AG09309 (cell line): ENCODE data around the gene NSUN6.

ENCODE experiments used
- DNase-seq: peaks from one replicate; pipeline ENCODE4 v3.0.0-alpha.2; 2010; ENCODE audit warnings: low read depth
- H3K4me3 ChIP-seq: 2 replicates; pipeline ENCODE4 v1.5.1; 2011; ENCODE audit warnings: mild to moderate bottlenecking, low read depth, low read length, moderate library complexity; ENCODE audit not compliant: control insufficient read depth
- TF ChIP-seq, protein P1 (sequence below): IDR thresholded peaks from 2 replicates; pipeline ENCODE4 v1.5.1; 2011; ENCODE audit warnings: mild to moderate bottlenecking, low read depth, low read length, inconsistent platforms; ENCODE audit not compliant: insufficient read depth, control insufficient read depth; ENCODE audit errors: missing control alignments

The NSUN6 gene

GRCh38 chr10:18542832-18543231 lies 108.6 kb downstream of the NSUN6 start:
- TF ChIP-seq, protein P1, sequence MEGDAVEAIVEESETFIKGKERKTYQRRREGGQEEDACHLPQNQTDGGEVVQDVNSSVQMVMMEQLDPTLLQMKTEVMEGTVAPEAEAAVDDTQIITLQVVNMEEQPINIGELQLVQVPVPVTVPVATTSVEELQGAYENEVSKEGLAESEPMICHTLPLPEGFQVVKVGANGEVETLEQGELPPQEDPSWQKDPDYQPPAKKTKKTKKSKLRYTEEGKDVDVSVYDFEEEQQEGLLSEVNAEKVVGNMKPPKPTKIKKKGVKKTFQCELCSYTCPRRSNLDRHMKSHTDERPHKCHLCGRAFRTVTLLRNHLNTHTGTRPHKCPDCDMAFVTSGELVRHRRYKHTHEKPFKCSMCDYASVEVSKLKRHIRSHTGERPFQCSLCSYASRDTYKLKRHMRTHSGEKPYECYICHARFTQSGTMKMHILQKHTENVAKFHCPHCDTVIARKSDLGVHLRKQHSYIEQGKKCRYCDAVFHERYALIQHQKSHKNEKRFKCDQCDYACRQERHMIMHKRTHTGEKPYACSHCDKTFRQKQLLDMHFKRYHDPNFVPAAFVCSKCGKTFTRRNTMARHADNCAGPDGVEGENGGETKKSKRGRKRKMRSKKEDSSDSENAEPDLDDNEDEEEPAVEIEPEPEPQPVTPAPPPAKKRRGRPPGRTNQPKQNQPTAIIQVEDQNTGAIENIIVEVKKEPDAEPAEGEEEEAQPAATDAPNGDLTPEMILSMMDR: no peak
- DNase-seq: no peak
- H3K4me3 ChIP-seq: no peak overlapping the region

- DNase-seq: no peak
- no peak overlapping the region for H3K4me3 ChIP-seq
- TF ChIP-seq, protein P1: no peak
These were observed 111.2 kb downstream of the NSUN6 start for GRCh38 chr10:18540195-18540594.

DNA sequence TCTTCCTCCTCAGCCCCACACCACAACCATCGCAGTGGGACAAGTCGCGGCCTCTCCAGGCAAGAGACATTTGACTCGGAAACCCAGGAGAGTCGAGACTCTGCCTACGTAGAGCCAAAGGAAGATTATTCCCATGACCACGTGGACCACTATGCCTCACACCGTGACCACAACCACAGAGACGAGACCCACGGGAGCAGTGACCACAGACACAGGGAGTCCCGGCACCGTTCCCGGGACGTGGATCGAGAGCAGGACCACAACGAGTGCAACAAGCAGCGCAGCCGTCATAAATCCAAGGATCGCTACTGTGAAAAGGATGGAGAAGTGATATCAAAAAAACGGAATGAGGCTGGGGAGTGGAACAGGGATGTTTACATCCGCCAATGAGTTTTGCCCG lies 112.1 kb downstream of the NSUN6 start:
- DNase-seq: no peak
- TF ChIP-seq, protein P1: no peak
- H3K4me3 ChIP-seq: no peak overlapping the region

DNA sequence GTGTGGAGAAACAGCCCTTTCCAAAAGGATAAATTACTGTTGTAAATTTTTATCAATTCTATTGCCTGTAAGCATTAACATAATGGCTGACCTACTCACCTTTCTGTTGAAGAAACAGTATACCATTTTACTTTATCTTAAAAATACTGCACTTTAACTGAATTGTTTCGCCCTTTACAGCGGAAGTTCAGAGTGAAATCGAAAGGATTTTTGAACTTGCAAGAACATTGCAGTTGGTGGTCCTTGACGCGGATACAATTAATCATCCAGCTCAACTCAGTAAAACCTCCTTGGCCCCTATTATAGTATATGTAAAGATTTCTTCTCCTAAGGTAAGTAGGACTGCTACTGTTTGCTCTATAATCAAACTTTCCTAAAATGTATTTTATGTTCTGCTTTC lies 117.5 kb downstream of the NSUN6 start:
- no peak for DNase-seq
- TF ChIP-seq, protein P1: no peak
- no peak overlapping the region for H3K4me3 ChIP-seq

DNA sequence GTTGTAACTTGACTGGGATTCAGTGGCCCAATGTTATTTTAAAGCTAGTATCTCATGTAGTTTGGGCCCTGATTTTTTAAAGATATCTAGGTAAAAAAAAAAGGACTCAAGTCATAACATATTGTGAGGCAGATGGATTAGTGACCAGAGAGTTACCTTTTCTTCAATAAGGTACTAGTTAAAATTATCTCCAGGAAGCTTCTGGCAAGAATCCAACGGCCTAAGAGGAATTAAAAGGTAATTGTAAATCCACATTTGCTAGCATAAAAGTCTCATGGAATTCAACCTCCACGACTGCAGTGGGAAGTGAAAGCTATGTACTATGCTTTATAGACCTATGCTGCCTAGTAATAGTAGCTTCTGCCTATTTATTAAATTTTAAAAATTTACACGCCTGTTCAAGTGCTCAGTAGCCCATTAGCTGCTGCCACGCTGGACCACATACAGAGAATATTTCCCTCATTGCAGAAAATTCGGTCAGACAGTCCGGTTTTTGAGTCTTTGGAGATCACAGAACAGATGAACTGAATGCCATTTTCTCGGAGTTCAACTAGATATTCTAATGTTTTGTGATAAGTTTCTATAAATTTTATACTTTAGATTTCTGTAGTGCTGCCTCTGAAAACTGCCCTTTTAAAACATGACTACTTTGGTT lies 118.4 kb downstream of the NSUN6 start:
- no peak overlapping the region for H3K4me3 ChIP-seq
- TF ChIP-seq, protein P1: no peak
- no peak for DNase-seq

- DNase-seq: no peak
- TF ChIP-seq, protein P1: no peak
These were observed 123.1 kb downstream of the NSUN6 start for GRCh38 chr10:18528292-18528691.

More at GRCh38 chr10:18528292-18528691, 123.1 kb downstream of the NSUN6 start:
- H3K4me3 ChIP-seq: no peak overlapping the region
